CD14-positive monocyte (primary cell): ENCODE data around the gene ORC1. TPM values are rescaled to one million over a fixed set of nuclear protein-coding genes. Genes with fewer than 3 reads are reported as not detected.

Source experiments
- DNase-seq, 3 donors: peaks; one replicate each; pipeline ENCODE4 v3.0.0-alpha.2; 2011 to 2022
- H2AFZ ChIP-seq: 2 replicates; pipeline ENCODE4 v1.6.0; 2012; ENCODE audit warnings: mild to moderate bottlenecking, low read depth, low read length, inconsistent platforms; ENCODE audit not compliant: insufficient read depth, poor library complexity, severe bottlenecking
- H3K27ac ChIP-seq, 2 donors: 1 replicate in 1 of 2; 2 replicates in 1 of 2; pipeline ENCODE4 v1.5.1; 2012 to 2013; ENCODE audit warnings: low read length in 2 of 2, control low read depth in 1 of 2, inconsistent platforms in 1 of 2, low read depth in 1 of 2, mild to moderate bottlenecking in 1 of 2
- H3K27me3 ChIP-seq, 2 donors: one replicate each; pipeline versions ENCODE4 v1.6.0 to v1.6.1; 2011 to 2013; ENCODE audit warnings: low read length in 2 of 2; ENCODE audit not compliant: control insufficient read depth in 2 of 2, insufficient read depth in 2 of 2
- H3K36me3 ChIP-seq, 2 donors: replicated peaks in 1 of 2; 1 replicate in 1 of 2; 2 replicates in 1 of 2; pipeline versions ENCODE4 v1.5.1 to v1.6.1; 2012 to 2013; ENCODE audit warnings: low read length in 2 of 2, control low read depth in 1 of 2, inconsistent platforms in 1 of 2, mild to moderate bottlenecking in 1 of 2; ENCODE audit not compliant: insufficient read depth in 2 of 2, control insufficient read depth in 1 of 2
- H3K4me1 ChIP-seq, 2 donors: 1 replicate in 1 of 2; 2 replicates in 1 of 2; pipeline versions ENCODE4 v1.5.1 to v1.6.1; 2012 to 2013; ENCODE audit warnings: low read length in 2 of 2, control low read depth in 1 of 2, inconsistent platforms in 1 of 2, mild to moderate bottlenecking in 1 of 2, moderate library complexity in 1 of 2; ENCODE audit not compliant: insufficient read depth in 2 of 2, control insufficient read depth in 1 of 2
- H3K4me2 ChIP-seq: replicated peaks from 2 replicates; pipeline ENCODE3; 2012; ENCODE audit warnings: low read length, moderate library complexity, mild to moderate bottlenecking; ENCODE audit not compliant: poor library complexity, severe bottlenecking; ENCODE audit errors: extremely low read depth
- H3K4me3 ChIP-seq, 3 experiments: fragments of 200-600 bp in 1 of 3; sonication (generic) in 1 of 3; replicated peaks in 1 of 3; 1 replicate in 2 of 3; 2 replicates in 1 of 3; pipeline ENCODE4 v1.5.1; 2011 to 2013; ENCODE audit warnings: low read length in 3 of 3, mild to moderate bottlenecking in 3 of 3, control low read depth in 2 of 3, low read depth in 2 of 3, inconsistent platforms in 1 of 3, moderate library complexity in 1 of 3
- H3K79me2 ChIP-seq: 2 replicates; pipeline ENCODE4 v1.6.0; 2012; ENCODE audit warnings: mild to moderate bottlenecking, control low read depth, inconsistent platforms, low read length, moderate library complexity; ENCODE audit not compliant: insufficient read depth
- H3K9ac ChIP-seq: 2 replicates; pipeline ENCODE4 v1.6.0; 2017; ENCODE audit warnings: low read length, mild to moderate bottlenecking; ENCODE audit not compliant: insufficient read depth, poor library complexity, severe bottlenecking
- H3K9me3 ChIP-seq, 2 donors: replicated peaks in 1 of 2; 1 replicate in 1 of 2; 2 replicates in 1 of 2; pipeline versions ENCODE4 v1.5.1 to v1.6.1; 2012 to 2013; ENCODE audit warnings: low read length in 2 of 2, control low read depth in 1 of 2; ENCODE audit not compliant: control insufficient read depth in 1 of 2, insufficient read depth in 1 of 2
- H4K20me1 ChIP-seq: 2 replicates; pipeline ENCODE4 v1.6.0; 2012; ENCODE audit warnings: mild to moderate bottlenecking, low read length, control low read depth, moderate library complexity; ENCODE audit not compliant: insufficient read depth
- H3K27ac Mint-ChIP-seq, 7 donors: one replicate each; pipeline ENCODE4 v1.8.0; 2020; ENCODE audit warnings: mild to moderate bottlenecking in 7 of 7, mixed read lengths in 7 of 7, moderate library complexity in 6 of 7, inconsistent platforms in 2 of 7
- H3K27me3 Mint-ChIP-seq, 3 donors: one replicate each; pipeline ENCODE4 v1.8.0; 2021 to 2022; ENCODE audit warnings: low read depth in 3 of 3, mild to moderate bottlenecking in 3 of 3, mixed read lengths in 3 of 3, moderate library complexity in 3 of 3, inconsistent platforms in 1 of 3
- H3K36me3 Mint-ChIP-seq, 2 donors: one replicate each; pipeline ENCODE4 v1.8.0; 2020; ENCODE audit warnings: mixed read lengths in 2 of 2, inconsistent platforms in 1 of 2, mild to moderate bottlenecking in 1 of 2
- H3K4me1 Mint-ChIP-seq: one replicate; pipeline ENCODE4 v1.8.0; 2020; ENCODE audit warnings: mild to moderate bottlenecking, mixed read lengths
- H3K4me3 Mint-ChIP-seq, 2 donors: one replicate each; pipeline ENCODE4 v1.8.0; 2020; ENCODE audit warnings: mild to moderate bottlenecking in 2 of 2, mixed read lengths in 2 of 2, moderate library complexity in 1 of 2
- H3K9me3 Mint-ChIP-seq, 7 donors: one replicate each; pipeline ENCODE4 v1.8.0; 2020 to 2022; ENCODE audit warnings: mixed read lengths in 7 of 7, mild to moderate bottlenecking in 6 of 7, moderate library complexity in 6 of 7, inconsistent platforms in 2 of 7
- CTCF ChIP-seq: fragments of 200-600 bp; IDR thresholded peaks from one replicate; pipeline ENCODE4 v1.8.0; 2022; ENCODE audit warnings: antibody characterized with exemption, mild to moderate bottlenecking
- WGBS: methylation state at CpG from one replicate; pipeline ENCODE4 v1.1.5; 2013; ENCODE audit warnings: missing lambda C conversion rate; ENCODE audit not compliant: insufficient coverage; 5-methylcytosine and 5-hydroxymethylcytosine counted together
- intact Hi-C, 2 donors: fragments of 100-400 bp; cut with micrococcal nuclease; formaldehyde crosslinking; loops; one replicate each; pipeline versions ENCODE4 v1.15.0 to v1.15.1; 2023
- polyA plus RNA-seq, 3 donors: library from polyadenylated mRNA; depleted of rRNA in 1 of 3; unstranded in 2 of 3; stranded (reverse) in 1 of 3; fragments of 300-500 nt in 2 of 3; fragments of >200 nt in 1 of 3; fragmentation: Illumina TruSeq in 2 of 3; gene quantifications; 1 replicate in 2 of 3; 2 replicates in 1 of 3; pipeline ENCODE4 v1.2.3, GENCODE V29; 2012 to 2021

The ORC1 gene
- polyA plus RNA-seq, 3 donors: 0.12 to 0.27 TPM; not detected in 1

- WGBS: under 1% methylated on average over 19 of the region's 22 CpGs
- H3K27ac ChIP-seq: peak overlapping the region; percentile 73 to 93
- TF ChIP-seq CTCF: no peak
- intact Hi-C loops: loop anchor here (1.0 to 2.0 kb wide), 3 partner anchors 39 to 308 kb away; partner anchors contain the start of genes ORC1 (in 2 of the 2), PRPF38A (in 2 of the 2) and BTF3L4 (in 1 of the 2)
- peaks cover 11 to 17% (median 12%) of the 10 kb centered on the region in 3 donors for H3K27me3 Mint-ChIP-seq
- H4K20me1 ChIP-seq: peaks cover 13% of the 10 kb centered on the region
- peak overlapping the region; percentile 96 for H3K9ac ChIP-seq
- peaks cover 0 to 2% (median 0%) of the 10 kb centered on the region in 7 donors for H3K9me3 Mint-ChIP-seq
- peaks cover 25 to 38% of the 10 kb centered on the region in 2 donors for H3K36me3 ChIP-seq
- H3K79me2 ChIP-seq: peaks cover 32% of the 10 kb centered on the region
- peak overlapping the region; percentile 96 to 98 for H3K4me3 Mint-ChIP-seq
- peak overlapping the region; percentile 94 to 97 (median 97) for H3K27ac Mint-ChIP-seq
- peak overlapping the region; percentile 80 for H2AFZ ChIP-seq
- H3K4me1 ChIP-seq: peaks cover 23 to 30% of the 10 kb centered on the region in 2 donors
- H3K27me3 ChIP-seq: peaks cover 0 to 16% of the 10 kb centered on the region in 2 donors
- H3K9me3 ChIP-seq: no peaks in the 10 kb centered on the region
- peak overlapping the region; percentile 80 to 95 (median 90) for H3K4me3 ChIP-seq
- DNase-seq: peak; percentile 56 to 83 (median 67)
- peaks cover 25% of the 10 kb centered on the region for H3K4me1 Mint-ChIP-seq
- peak overlapping the region; percentile 97 for H3K4me2 ChIP-seq
- H3K36me3 Mint-ChIP-seq: peaks cover 33 to 39% of the 10 kb centered on the region in 2 donors
Observed at GRCh38 chr1:52365071-52365745, 39.0 kb downstream of the ORC1 start.

- Mint-ChIP-seq H3K27me3 (peaks cover 11 to 17% (median 12%) of the 10 kb centered on the region in 3 donors), H3K27ac (peak overlapping the region in 5 of 7 donors; percentile 53 to 97 (median 96)), H3K4me1 (peaks cover 25% of the 10 kb centered on the region), H3K9me3 (peaks cover 0 to 2% (median 0%) of the 10 kb centered on the region in 7 donors), H3K36me3 (peaks cover 34 to 44% of the 10 kb centered on the region in 2 donors), H3K4me3 (no peak overlapping the region)
- WGBS: 94% methylated on average over 5 of the region's 5 CpGs
- peaks cover 0 to 16% of the 10 kb centered on the region in 2 donors for H3K27me3 ChIP-seq
- intact Hi-C loops: loop anchor here (2.0 kb wide), 2 partner anchors 40 to 308 kb away; partner anchors contain the start of genes BTF3L4 (in 1 of the 2), ORC1 (in 1 of the 2) and PRPF38A (in 1 of the 2)
- peak overlapping the region in 1 of 3 experiments; percentile 95 for H3K4me3 ChIP-seq
- H3K4me2 ChIP-seq: peak overlapping the region; percentile 97
- H3K4me1 ChIP-seq: peaks cover 23 to 30% of the 10 kb centered on the region in 2 donors
- peaks cover 13% of the 10 kb centered on the region for H4K20me1 ChIP-seq
- peaks cover 34 to 47% of the 10 kb centered on the region in 2 donors for H3K36me3 ChIP-seq
- peaks cover 32% of the 10 kb centered on the region for H3K79me2 ChIP-seq
- TF ChIP-seq CTCF: no peak
- no peak overlapping the region for H2AFZ ChIP-seq
- H3K9me3 ChIP-seq: no peaks in the 10 kb centered on the region
- H3K27ac ChIP-seq: peak overlapping the region in 1 of 2 donors; percentile 93
- no peak for DNase-seq
- H3K9ac ChIP-seq: no peak overlapping the region
Observed at GRCh38 chr1:52364235-52364839, 39.9 kb downstream of the ORC1 start.
